Stimulated activated memory B cell treated with anti-CD40 and anti-IgM and Interleukin-4, amounts not matched to agents 10 μg/mL and 1 μg/mL and 100 μg/mL, for 72 hours (primary cell): ENCODE measurements around the gene SLC11A1.

Source experiments
- ATAC-seq: fragments of 150-1000 bp; cut with Tn5 transposase; 2 replicates; pipeline ENCODE4 v1.10.0; 2021
- H3K27ac Mint-ChIP-seq: one replicate; pipeline ENCODE4 v1.8.0; 2022; ENCODE audit warnings: mild to moderate bottlenecking, mixed read lengths
- H3K27me3 Mint-ChIP-seq: one replicate; pipeline ENCODE4 v1.8.0; 2022; ENCODE audit warnings: mixed read lengths
- H3K36me3 Mint-ChIP-seq: one replicate; pipeline ENCODE4 v1.8.0; 2022; ENCODE audit warnings: mixed read lengths
- H3K4me1 Mint-ChIP-seq: one replicate; pipeline ENCODE4 v1.8.0; 2022; ENCODE audit warnings: mixed read lengths
- H3K4me3 Mint-ChIP-seq: one replicate; pipeline ENCODE4 v1.8.0; 2022; ENCODE audit warnings: mild to moderate bottlenecking, moderate library complexity, mixed read lengths
- H3K9me3 Mint-ChIP-seq: one replicate; pipeline ENCODE4 v1.8.0; 2022; ENCODE audit warnings: mixed read lengths

SLC11A1 gene, protein sequence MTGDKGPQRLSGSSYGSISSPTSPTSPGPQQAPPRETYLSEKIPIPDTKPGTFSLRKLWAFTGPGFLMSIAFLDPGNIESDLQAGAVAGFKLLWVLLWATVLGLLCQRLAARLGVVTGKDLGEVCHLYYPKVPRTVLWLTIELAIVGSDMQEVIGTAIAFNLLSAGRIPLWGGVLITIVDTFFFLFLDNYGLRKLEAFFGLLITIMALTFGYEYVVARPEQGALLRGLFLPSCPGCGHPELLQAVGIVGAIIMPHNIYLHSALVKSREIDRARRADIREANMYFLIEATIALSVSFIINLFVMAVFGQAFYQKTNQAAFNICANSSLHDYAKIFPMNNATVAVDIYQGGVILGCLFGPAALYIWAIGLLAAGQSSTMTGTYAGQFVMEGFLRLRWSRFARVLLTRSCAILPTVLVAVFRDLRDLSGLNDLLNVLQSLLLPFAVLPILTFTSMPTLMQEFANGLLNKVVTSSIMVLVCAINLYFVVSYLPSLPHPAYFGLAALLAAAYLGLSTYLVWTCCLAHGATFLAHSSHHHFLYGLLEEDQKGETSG

DNA sequence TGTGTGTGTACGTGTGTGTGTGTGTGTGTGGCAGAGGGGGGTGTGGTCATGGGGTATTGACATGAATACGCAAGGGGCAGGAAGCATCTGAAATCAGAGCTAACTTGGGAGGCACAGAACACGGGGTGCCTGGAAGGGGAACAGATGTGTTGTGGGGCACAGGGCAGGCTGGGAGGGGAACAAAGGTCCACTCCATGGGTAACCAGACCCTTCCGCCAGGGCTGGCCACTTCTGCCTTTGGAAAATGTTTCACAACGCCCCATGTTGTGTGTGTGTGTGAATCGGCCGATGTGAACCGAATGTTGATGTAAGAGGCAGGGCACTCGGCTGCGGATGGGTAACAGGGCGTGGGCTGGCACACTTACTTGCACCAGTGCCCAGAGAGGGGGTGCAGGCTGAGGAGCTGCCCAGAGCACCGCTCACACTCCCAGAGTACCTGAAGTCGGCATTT, at the start of gene SLC11A1:
Gene SLC11A1, plus strand, starts transcription at position 358 of the 451 bp plus-strand sequence. CDS start 96 bp downstream, outside the sequence.
- Mint-ChIP-seq H3K9me3 (no peaks in the 10 kb centered on the region), H3K36me3 (no peaks in the 10 kb centered on the region), H3K4me1 (peaks cover 12% of the 10 kb centered on the region), H3K27ac (peak within 1 kb of the TSS; percentile 4), H3K4me3 (no peak within 1 kb of the TSS), H3K27me3 (peaks cover 6% of the 10 kb centered on the region)
- peak; percentile 29 for ATAC-seq

DNA sequence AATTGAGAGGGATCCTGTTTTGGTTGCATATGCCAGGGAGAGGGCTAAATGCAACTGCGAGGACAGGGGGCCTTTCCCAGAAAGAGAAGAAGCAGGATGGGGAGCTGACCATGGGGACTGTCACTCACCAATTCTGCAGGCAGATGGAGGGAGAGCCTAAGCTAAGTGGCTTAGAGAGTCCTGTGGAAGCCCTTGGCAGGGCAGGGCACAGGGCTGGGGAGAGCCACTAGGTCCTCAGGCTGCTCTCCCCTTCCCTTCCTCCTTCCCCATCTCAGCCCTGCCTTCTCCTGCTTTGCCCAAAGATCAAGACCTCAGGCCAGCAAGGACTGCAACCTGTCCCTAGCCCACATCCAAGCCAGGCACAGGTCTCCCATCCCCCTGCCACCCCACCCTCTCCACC, 49.8 kb upstream of the SLC11A1 start:
- no peaks in the 10 kb centered on the region for H3K27me3 Mint-ChIP-seq
- H3K36me3 Mint-ChIP-seq, result no peaks in the 10 kb centered on the region
- H3K4me3 Mint-ChIP-seq, result no peak overlapping the region
- H3K9me3 Mint-ChIP-seq, result peaks cover 3% of the 10 kb centered on the region
- peak overlapping the region; percentile 33 for H3K27ac Mint-ChIP-seq
- ATAC-seq, result no peak
- H3K4me1 Mint-ChIP-seq, result peaks cover 67% of the 10 kb centered on the region

DNA sequence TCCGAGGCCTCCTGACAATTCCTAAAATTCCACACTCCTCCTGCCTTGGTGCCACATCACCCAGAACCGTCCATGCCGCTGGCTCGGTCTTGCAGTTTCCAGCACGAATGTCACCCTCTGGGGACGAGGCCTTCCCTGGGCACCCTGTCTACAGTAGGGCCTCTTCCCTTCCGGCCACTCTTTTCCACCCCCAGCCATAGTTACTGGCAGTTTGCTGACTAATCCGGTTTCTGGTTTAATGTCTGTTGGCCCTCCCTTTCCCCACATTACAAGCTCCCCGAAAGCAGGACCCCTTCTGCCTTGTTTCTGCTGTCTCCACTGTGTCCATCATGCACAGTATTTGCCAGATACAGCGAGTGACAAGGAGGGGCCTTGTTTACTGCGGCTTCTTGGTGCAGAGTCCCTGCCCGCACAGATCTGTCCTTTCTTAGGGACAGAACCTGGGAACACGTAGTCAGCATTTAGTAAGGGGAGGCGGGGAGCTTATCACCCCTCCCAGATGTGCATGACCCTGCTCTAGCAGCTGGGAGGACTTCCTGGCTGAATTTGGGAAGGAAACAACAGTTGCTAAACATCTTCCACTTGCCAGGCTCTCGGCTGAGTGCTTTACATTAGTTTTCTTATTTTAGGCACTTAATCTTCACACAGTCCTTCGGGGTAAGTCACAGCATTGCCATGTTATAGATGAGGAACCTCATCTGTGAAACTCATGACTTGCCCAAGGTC, 49.0 kb upstream of the SLC11A1 start:
- peak overlapping the region; percentile 33 for H3K27ac Mint-ChIP-seq
- H3K4me3 Mint-ChIP-seq, result peak overlapping the region; percentile 40
- H3K36me3 Mint-ChIP-seq, result no peaks in the 10 kb centered on the region
- no peaks in the 10 kb centered on the region for H3K27me3 Mint-ChIP-seq
- no peak for ATAC-seq
- H3K4me1 Mint-ChIP-seq, result peaks cover 60% of the 10 kb centered on the region
- peaks cover 3% of the 10 kb centered on the region for H3K9me3 Mint-ChIP-seq

DNA sequence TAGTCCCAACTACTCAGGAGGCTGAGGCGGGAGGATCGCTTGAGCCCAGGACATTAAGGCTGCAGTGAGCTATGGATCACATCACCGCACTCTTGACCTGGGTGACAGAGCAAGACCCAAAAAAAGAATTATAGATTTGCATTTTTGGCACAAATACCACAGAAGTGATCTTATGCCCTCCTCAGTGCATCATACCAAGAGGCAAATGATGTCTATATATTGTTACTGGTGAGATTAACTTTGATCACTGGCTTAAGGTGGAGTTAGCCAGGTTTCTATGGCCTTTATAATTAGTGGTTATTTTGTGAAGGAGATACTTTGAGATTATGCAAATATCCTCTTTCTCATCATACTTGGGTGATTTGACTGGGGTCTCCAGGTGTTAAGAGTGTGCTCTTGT, 47.5 kb upstream of the SLC11A1 start:
- Mint-ChIP-seq H3K27me3 (no peaks in the 10 kb centered on the region), H3K9me3 (peaks cover 3% of the 10 kb centered on the region), H3K27ac (no peak overlapping the region), H3K36me3 (no peaks in the 10 kb centered on the region), H3K4me1 (peaks cover 45% of the 10 kb centered on the region), H3K4me3 (no peak overlapping the region)
- no peak for ATAC-seq

DNA sequence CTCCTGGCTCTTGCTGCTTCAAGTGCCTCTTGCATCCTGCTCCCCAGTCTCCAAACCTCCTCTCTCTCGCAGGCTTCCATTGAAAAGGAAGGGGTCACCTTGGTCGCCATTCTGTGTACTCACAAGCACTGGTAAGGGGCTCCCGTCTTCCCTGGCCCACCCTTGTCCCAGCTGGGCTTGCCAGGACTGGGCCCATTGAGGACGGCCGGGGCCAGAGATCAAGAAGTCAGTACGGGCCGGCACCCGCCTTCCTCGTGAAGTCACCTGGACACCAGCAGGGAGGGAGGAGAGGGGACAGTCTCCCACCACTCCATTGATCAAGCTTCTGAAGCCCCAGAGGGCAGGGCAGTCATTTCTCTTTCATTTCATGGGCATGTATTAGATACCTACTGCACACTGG, 41.4 kb upstream of the SLC11A1 start:
- Mint-ChIP-seq H3K27me3 (no peaks in the 10 kb centered on the region), H3K36me3 (no peaks in the 10 kb centered on the region), H3K27ac (no peak overlapping the region), H3K9me3 (no peaks in the 10 kb centered on the region), H3K4me3 (no peak overlapping the region), H3K4me1 (no peaks in the 10 kb centered on the region)
- no peak for ATAC-seq

DNA sequence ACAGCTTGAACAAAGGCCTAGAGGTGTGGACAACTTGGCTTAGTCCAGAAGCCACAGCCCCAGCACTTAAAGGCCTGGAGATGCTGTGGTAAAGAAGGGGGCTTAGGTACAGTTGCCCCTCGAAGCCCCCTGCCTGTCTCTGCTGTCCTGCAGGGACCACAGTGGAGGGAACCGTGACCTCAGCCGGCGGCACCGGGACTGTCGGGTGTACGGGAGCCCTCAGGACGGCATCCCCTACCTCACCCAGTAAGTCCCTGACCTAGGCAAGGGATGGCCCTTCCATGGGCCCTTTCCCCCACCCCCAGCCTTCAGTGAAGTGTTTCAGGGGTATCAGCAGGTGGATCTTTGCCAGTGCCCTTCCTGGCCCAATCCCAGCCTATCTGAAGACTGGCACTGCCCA, 40.7 kb upstream of the SLC11A1 start:
- no peak for ATAC-seq
- Mint-ChIP-seq H3K27ac (no peak overlapping the region), H3K9me3 (no peaks in the 10 kb centered on the region), H3K4me3 (no peak overlapping the region), H3K4me1 (no peaks in the 10 kb centered on the region), H3K36me3 (peaks cover 3% of the 10 kb centered on the region), H3K27me3 (no peaks in the 10 kb centered on the region)

DNA sequence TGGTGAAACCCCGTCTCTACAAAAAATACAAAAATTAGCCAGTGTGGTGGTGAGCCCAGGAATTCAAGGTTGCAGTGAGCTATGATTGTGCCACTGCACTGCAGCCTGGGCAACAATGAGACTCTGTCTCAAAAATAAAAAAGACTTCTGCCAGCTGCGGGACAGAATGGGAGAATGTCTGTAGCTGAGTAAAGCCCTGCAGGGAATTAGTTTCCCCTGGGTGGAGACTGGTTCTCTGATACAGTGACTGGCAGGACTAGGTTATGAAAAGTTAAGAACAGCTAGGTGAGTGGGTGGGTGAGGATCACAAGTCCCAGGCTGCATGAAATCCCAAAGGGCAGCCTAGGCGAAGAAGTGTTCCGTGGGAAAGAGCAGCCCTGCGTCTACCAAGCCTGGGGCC, 39.2 kb upstream of the SLC11A1 start:
- ATAC-seq, result no peak
- Mint-ChIP-seq H3K9me3 (no peaks in the 10 kb centered on the region), H3K36me3 (peaks cover 6% of the 10 kb centered on the region), H3K27ac (no peak overlapping the region), H3K4me1 (no peaks in the 10 kb centered on the region), H3K27me3 (no peaks in the 10 kb centered on the region), H3K4me3 (no peak overlapping the region)

DNA sequence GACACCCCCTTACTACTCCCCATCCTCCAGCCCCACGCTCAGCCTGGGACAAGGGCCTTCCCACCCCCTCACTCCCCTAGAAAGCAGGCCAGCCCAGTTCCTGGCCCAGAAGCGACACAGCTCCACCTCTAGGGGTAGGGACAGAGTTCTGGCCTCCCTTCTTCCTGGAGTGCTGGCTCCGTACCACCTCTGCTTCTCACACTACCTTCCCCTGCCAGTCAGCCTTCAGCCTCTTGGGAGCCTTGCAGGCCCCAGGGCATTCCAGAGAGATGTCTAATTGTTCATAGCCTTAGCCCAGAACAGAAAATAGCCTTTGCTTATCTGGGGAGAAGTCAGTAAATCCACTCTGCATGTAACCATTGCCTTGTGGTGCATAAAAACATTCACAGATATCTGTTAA, 38.5 kb upstream of the SLC11A1 start:
- Mint-ChIP-seq H3K27ac (no peak overlapping the region), H3K4me3 (no peak overlapping the region), H3K4me1 (no peaks in the 10 kb centered on the region), H3K27me3 (no peaks in the 10 kb centered on the region), H3K36me3 (peaks cover 6% of the 10 kb centered on the region), H3K9me3 (no peaks in the 10 kb centered on the region)
- no peak for ATAC-seq

DNA sequence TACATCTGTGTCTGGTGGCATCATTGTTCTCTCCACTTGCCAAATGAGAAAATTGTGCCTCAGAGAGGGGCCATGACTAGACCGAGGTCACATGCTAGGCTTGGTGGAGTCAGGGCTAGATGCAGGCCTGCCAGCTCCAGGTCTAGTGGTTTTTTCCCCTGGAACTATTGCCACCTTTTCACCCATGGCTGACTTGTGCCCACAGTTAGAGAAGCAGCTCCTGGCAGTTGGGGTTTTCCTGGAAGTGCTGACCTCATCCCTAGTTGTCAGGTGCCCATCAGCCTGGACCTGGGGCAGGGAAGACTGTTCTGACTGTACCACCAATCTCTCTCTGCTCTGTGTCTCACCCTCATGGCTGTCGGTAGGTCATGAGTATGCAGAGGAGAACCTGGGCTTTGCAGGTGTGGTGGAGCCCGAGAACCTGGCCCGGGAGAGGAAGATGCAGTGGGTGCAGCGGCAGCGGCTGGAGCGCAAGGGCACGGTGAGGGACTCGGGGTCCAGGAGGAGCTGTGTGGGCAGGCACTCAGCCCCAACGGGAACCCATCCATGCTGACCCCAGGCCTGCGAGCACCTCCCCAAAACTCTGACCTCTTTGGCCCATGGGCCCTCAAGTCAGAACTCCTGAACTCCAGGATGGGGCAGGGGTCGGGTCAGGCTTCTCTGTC, 37.9 kb upstream of the SLC11A1 start:
- Mint-ChIP-seq H3K36me3 (peaks cover 6% of the 10 kb centered on the region), H3K27ac (no peak overlapping the region), H3K27me3 (no peaks in the 10 kb centered on the region), H3K9me3 (no peaks in the 10 kb centered on the region), H3K4me1 (no peaks in the 10 kb centered on the region), H3K4me3 (no peak overlapping the region)
- no peak for ATAC-seq

DNA sequence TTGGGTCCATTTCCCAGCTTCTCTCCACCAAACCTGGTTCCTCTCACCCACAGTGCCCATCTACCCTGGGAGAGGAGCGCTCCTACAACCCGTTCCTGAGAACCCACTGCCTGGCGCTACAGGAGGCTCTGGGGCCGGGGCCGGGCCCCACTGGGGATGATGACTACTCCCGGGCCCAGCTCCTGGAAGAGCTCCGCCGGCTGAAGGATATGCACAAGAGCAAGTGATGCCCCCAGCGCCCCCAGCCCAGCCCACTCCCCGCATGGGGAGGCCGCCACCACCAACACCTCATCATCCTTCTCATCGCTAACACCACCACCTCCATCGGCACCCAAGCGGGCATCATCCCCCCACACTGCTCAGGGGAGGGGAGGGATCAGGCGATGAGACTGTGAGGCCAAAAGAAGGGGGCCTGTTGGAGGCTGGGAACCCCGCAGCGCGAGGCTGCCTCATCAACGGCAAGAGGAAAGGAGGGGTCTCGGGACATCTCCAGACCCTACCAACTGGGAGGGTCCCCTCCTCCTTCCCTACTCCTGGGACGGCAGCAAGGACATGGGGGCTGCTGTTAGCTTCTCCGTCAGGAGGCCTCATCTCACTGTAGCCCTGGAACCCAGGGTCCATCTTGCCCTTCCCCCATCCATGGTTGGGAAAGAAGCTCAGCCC, 37.2 kb upstream of the SLC11A1 start:
- Mint-ChIP-seq H3K27me3 (no peaks in the 10 kb centered on the region), H3K27ac (no peak overlapping the region), H3K4me1 (no peaks in the 10 kb centered on the region), H3K36me3 (peaks cover 6% of the 10 kb centered on the region), H3K9me3 (no peaks in the 10 kb centered on the region), H3K4me3 (no peak overlapping the region)
- ATAC-seq, result no peak

DNA sequence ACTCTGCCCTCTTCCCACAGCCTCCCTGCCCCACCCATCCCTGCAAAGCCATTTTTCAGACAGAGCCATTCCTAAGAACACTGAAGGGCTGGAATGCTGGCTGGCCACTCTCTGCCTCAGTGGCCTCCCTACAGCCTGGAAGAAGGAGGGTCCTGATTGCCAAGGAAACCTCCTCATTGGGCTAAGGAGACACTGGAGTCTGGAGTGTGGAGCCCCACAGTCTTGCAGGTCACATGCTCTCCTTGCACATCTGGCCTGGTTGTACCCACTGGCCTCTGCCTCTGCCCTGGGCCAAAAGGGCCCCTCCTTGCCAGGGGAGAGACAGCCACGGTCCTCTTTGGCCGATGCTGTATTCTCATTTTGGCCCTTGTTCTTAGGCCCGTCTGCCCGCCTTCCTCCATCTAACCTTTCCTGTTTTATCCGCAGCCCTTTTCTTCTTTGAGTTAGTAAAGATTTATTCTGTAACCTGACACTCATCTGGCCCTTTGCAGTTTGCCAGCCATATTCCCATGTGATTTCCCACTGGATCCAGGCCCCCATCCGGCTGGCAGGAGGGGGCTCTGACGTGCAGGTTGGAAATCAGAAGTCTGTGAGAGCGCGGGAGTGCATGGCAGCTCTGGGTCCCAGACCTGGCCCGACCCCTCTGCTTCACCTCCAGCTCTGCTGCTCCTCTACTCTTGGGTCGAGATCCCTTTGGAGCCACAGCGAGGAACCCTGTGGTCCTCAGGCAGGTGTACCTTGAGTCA, 36.4 kb upstream of the SLC11A1 start:
- Mint-ChIP-seq H3K4me3 (no peak overlapping the region), H3K9me3 (no peaks in the 10 kb centered on the region), H3K4me1 (no peaks in the 10 kb centered on the region), H3K27ac (no peak overlapping the region), H3K36me3 (peaks cover 6% of the 10 kb centered on the region), H3K27me3 (no peaks in the 10 kb centered on the region)
- no peak for ATAC-seq

DNA sequence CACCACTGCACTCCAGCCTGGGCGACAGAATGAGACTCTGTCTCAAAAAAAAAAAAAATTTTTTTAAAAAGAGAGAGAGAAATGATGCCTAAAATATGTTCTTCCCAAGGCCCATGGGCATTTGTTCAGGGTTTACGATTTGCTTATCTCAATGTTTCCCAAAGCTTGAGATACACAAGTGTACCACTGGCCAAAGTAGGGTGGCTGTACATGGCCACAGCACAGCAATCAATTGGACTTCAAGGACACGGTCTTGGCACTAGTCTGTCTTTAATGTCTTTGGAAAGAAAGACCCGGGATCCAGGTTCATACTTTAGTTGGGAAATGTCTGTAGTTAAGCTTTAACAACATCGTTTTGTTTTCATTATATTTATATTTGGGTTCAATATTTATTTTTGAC, 34.9 kb upstream of the SLC11A1 start:
- H3K36me3 Mint-ChIP-seq, result peaks cover 6% of the 10 kb centered on the region
- no peak overlapping the region for H3K4me3 Mint-ChIP-seq
- no peaks in the 10 kb centered on the region for H3K27me3 Mint-ChIP-seq
- peaks cover 4% of the 10 kb centered on the region for H3K9me3 Mint-ChIP-seq
- H3K27ac Mint-ChIP-seq, result no peak overlapping the region
- ATAC-seq, result no peak
- H3K4me1 Mint-ChIP-seq, result no peaks in the 10 kb centered on the region

DNA sequence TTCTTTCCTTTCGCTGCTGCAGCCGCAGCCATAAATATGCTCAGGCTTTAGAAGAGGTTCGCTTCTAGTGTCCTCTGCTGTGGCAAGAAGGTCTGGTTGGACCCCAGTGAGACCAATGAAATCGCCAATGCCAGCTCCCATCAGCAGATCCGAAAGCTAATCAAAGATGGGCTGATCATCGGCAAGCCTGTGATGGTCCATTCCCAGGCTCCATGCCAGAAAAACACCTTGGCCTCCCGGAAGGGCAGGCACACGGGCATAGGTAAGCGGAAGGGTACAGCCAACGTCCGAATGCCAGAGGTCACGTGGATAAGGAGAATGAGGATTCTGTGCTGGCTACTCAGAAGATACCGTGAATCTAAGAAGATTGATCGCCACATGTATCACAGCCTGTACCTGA, 28.0 kb upstream of the SLC11A1 start:
- Mint-ChIP-seq H3K4me1 (peaks cover 7% of the 10 kb centered on the region), H3K36me3 (no peaks in the 10 kb centered on the region), H3K27me3 (no peaks in the 10 kb centered on the region), H3K27ac (no peak overlapping the region), H3K9me3 (peaks cover 4% of the 10 kb centered on the region), H3K4me3 (no peak overlapping the region)
- ATAC-seq, result no peak

DNA sequence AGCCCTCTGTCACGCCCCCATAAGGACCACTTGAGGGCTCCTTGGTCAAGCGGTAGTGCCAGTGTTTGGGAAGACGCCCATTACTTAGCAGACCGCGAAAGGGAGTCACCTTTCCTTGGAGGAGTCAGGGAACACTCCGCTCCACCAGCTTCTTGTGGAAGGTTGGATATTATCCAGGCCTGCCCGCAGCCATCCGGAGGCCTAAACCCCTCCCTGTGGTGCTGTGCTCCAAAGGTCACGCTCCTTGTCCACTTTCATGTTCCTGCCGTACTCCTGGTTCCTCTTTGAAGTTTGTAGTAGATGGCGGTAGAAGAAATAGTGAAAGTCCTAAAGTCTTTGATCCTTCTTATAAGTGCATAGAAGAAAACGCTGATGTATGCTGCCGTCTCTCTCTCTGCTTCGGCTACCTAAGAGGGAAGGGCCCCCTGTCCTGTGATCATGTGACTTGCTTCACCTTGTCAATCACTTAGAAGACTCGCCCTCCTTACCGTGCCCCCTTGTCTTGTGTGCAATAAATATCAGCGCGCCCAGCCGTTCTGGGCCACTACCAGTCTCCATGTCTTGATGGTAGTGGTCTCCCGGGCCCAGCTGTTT, 27.1 kb upstream of the SLC11A1 start:
- Mint-ChIP-seq H3K27me3 (no peaks in the 10 kb centered on the region), H3K36me3 (no peaks in the 10 kb centered on the region), H3K9me3 (peaks cover 4% of the 10 kb centered on the region), H3K4me1 (peaks cover 11% of the 10 kb centered on the region), H3K27ac (no peak overlapping the region), H3K4me3 (no peak overlapping the region)
- no peak for ATAC-seq
